ENCODE measurements around the gene WWC2.

The WWC2 gene

GRCh38 chr4:183268556-183268955, 169.5 kb downstream of the WWC2 start:
- TF ChIP-seq GABPA (IDR thresholded peaks at IDR 0.05; ENCODE audit: low read depth) (no peak), REST (IDR thresholded peaks at IDR 0.05; ENCODE audit: insufficient replicate concordance, low read depth) (no peak), SPI1 (IDR thresholded peaks at IDR 0.05; ENCODE audit: borderline replicate concordance, low read depth) (no peak)
- Histone ChIP-seq H3K27ac (replicated peaks) (no peak overlapping the region), H3K4me3 (replicated peaks; ENCODE audit: insufficient read depth, low read length) (no peak overlapping the region), H3K27me3 (ENCODE audit: insufficient read depth, poor library complexity, severe bottlenecking) (no peaks in the 10 kb centered on the region)
- DNase-seq (ENCODE audit: low read depth in 1 of 2, low spot score in 1 of 2) = no peak

GRCh38 chr4:183272384-183272783, 173.3 kb downstream of the WWC2 start:
- Histone ChIP-seq H3K4me3 (replicated peaks; ENCODE audit: insufficient read depth, low read length) (no peak overlapping the region), H3K27ac (replicated peaks) (no peak overlapping the region), H3K27me3 (ENCODE audit: insufficient read depth, poor library complexity, severe bottlenecking) (no peaks in the 10 kb centered on the region)
- DNase-seq (ENCODE audit: low read depth in 1 of 2, low spot score in 1 of 2) = no peak
- TF ChIP-seq CTCF (IDR thresholded peaks at IDR 0.05; ENCODE audit: insufficient read depth, low read length) = no peak

GRCh38 chr4:183276106-183276505, 177.0 kb downstream of the WWC2 start:
- no peak for TF ChIP-seq REST (IDR thresholded peaks at IDR 0.05; ENCODE audit: insufficient replicate concordance, low read depth)
- no peak for TF ChIP-seq POLR2AphosphoS5 (IDR thresholded peaks at IDR 0.05; ENCODE audit: low read depth)
- TF ChIP-seq SPI1 (IDR thresholded peaks at IDR 0.05; ENCODE audit: borderline replicate concordance, low read depth) = no peak
- TF ChIP-seq CTCF (IDR thresholded peaks at IDR 0.05; ENCODE audit: insufficient read depth, low read length) = no peak
- no peak for TF ChIP-seq GABPA (IDR thresholded peaks at IDR 0.05; ENCODE audit: low read depth)
- Histone ChIP-seq H3K27me3 (ENCODE audit: insufficient read depth, poor library complexity, severe bottlenecking) (no peaks in the 10 kb centered on the region), H3K27ac (replicated peaks) (no peak overlapping the region), H3K4me3 (replicated peaks; ENCODE audit: insufficient read depth, low read length) (no peak overlapping the region)
- no peak for DNase-seq (ENCODE audit: low read depth in 1 of 2, low spot score in 1 of 2)

- no peak for TF ChIP-seq GABPA (IDR thresholded peaks at IDR 0.05; ENCODE audit: low read depth)
- TF ChIP-seq POLR2AphosphoS5 (IDR thresholded peaks at IDR 0.05; ENCODE audit: low read depth) = no peak
- no peak for TF ChIP-seq CTCF (IDR thresholded peaks at IDR 0.05; ENCODE audit: insufficient read depth, low read length)
- TF ChIP-seq SPI1 (IDR thresholded peaks at IDR 0.05; ENCODE audit: borderline replicate concordance, low read depth) = no peak
- TF ChIP-seq REST (IDR thresholded peaks at IDR 0.05; ENCODE audit: insufficient replicate concordance, low read depth) = no peak
- no peaks in the 10 kb centered on the region for H3K27me3 ChIP-seq (ENCODE audit: insufficient read depth, poor library complexity, severe bottlenecking)
- no peak overlapping the region for H3K4me3 ChIP-seq (replicated peaks; ENCODE audit: insufficient read depth, low read length)
- DNase-seq (ENCODE audit: low read depth in 1 of 2, low spot score in 1 of 2) = no peak
- H3K27ac ChIP-seq (replicated peaks) = no peak overlapping the region
Measured at GRCh38 chr4:183284258-183284785, 185.3 kb downstream of the WWC2 start.

Data from HL-60 (cell line).